SK-N-SH (cell line): Measurements from ENCODE around the gene TWF2. TPM values are rescaled to one million over a fixed set of nuclear protein-coding genes. Genes with fewer than 3 reads are reported as not detected.

Source experiments
- CTCF ChIA-PET: fragments of 300-600, 350-600 bp; formaldehyde crosslinking; extraction: SDS; loops from one replicate; lab custom pipeline; 2021; lab: Yijun Ruan, JAX
- POLR2A ChIA-PET: fragments of 350-600 bp; sonication (Branson Sonifier 250); formaldehyde crosslinking; extraction: SDS; loops from one replicate; lab custom pipeline; 2020; ENCODE audit warnings: antibody characterized with exemption, inconsistent platforms; lab: Yijun Ruan, JAX
- DNase-seq: peaks from one replicate; pipeline ENCODE4 v3.0.0; 2012
- H2AFZ ChIP-seq: fragments of 200-600 bp; sonication (generic); 2 replicates; pipeline ENCODE4 v1.8.1; 2016; ENCODE audit warnings: antibody characterized with exemption, mild to moderate bottlenecking, low read depth
- H3F3A ChIP-seq: fragments of 200-600 bp; sonication (generic); replicated peaks from 2 replicates; pipeline ENCODE3; 2016; ENCODE audit warnings: antibody characterized with exemption, mild to moderate bottlenecking; ENCODE audit not compliant: insufficient read depth
- H3K27ac ChIP-seq, 2 experiments: fragments of 200-500 bp in 1 of 2; fragments of 200-600 bp in 1 of 2; sonication (Bioruptor generic) in 1 of 2; sonication (generic), shearing (Covaris generic) in 1 of 2; 2 replicates each; pipeline versions ENCODE4 v1.5.1 to v1.6.1; 2014 to 2016; ENCODE audit warnings: low read depth in 2 of 2, inconsistent platforms in 1 of 2, low read length in 1 of 2, mild to moderate bottlenecking in 1 of 2, mixed read lengths in 1 of 2
- H3K27me3 ChIP-seq: fragments of 200-600 bp; sonication (generic), shearing (Covaris generic); 2 replicates; pipeline ENCODE4 v1.6.1; 2016; ENCODE audit warnings: mixed run types; ENCODE audit not compliant: insufficient read depth
- H3K36me3 ChIP-seq, 2 experiments: fragments of 200-500 bp in 1 of 2; fragments of 200-600 bp in 1 of 2; sonication (Bioruptor generic) in 1 of 2; sonication (generic) in 1 of 2; replicated peaks in 1 of 2; 2 replicates each; pipeline versions ENCODE3 to v1.5.1; 2014 to 2016; ENCODE audit warnings: low read length in 1 of 2, mild to moderate bottlenecking in 1 of 2; ENCODE audit not compliant: insufficient read depth in 2 of 2, control insufficient read depth in 1 of 2
- H3K4me1 ChIP-seq, 2 experiments: fragments of 200-500 bp in 1 of 2; fragments of 200-600 bp in 1 of 2; sonication (Bioruptor generic) in 1 of 2; sonication (generic), shearing (Covaris generic) in 1 of 2; 2 replicates each; pipeline versions ENCODE4 v1.5.1 to v1.6.1; 2014 to 2016; ENCODE audit warnings: low read depth in 1 of 2, low read length in 1 of 2, mixed run types in 1 of 2; ENCODE audit not compliant: insufficient read depth in 2 of 2, control insufficient read depth in 1 of 2
- H3K4me2 ChIP-seq: fragments of 200-600 bp; sonication (generic), shearing (Covaris generic); 2 replicates; pipeline ENCODE4 v1.6.1; 2017; ENCODE audit warnings: mixed run types
- H3K4me3 ChIP-seq, 2 experiments: fragments of 200-500 bp in 1 of 2; fragments of 200-600 bp in 1 of 2; sonication (Bioruptor generic) in 1 of 2; sonication (generic), shearing (Covaris generic) in 1 of 2; 2 replicates each; pipeline versions ENCODE4 v1.5.1 to v1.8.1; 2014 to 2016; ENCODE audit warnings: low read depth in 2 of 2, inconsistent platforms in 1 of 2, low read length in 1 of 2, mild to moderate bottlenecking in 1 of 2, mixed read lengths in 1 of 2, moderate library complexity in 1 of 2
- H3K79me2 ChIP-seq: fragments of 200-600 bp; sonication (generic); 2 replicates; pipeline ENCODE4 v1.8.1; 2017; ENCODE audit warnings: mild to moderate bottlenecking; ENCODE audit not compliant: insufficient read depth
- H3K9ac ChIP-seq: fragments of 200-600 bp; sonication (generic); 2 replicates; pipeline ENCODE4 v1.6.1; 2017; ENCODE audit warnings: mixed run types
- H3K9me2 ChIP-seq: fragments of 200-600 bp; sonication (generic); 2 replicates; pipeline ENCODE4 v1.6.1; 2017; ENCODE audit warnings: mixed run types
- H3K9me3 ChIP-seq: fragments of 200-600 bp; sonication (generic); 2 replicates; pipeline ENCODE4 v1.6.1; 2017; ENCODE audit warnings: mixed run types, mild to moderate bottlenecking, moderate library complexity
- H4K20me1 ChIP-seq: fragments of 200-600 bp; sonication (generic); 2 replicates; pipeline ENCODE4 v1.6.1; 2017; ENCODE audit warnings: mild to moderate bottlenecking, mixed run types; ENCODE audit not compliant: insufficient read depth
- FOXJ3 ChIP-seq: sonication (generic); formaldehyde crosslinking; IDR thresholded peaks from 2 replicates; pipeline ENCODE4 v1.5.1; 2020; ENCODE audit warnings: mild to moderate bottlenecking, missing genetic modification reagents
- NFIC ChIP-seq: IDR thresholded peaks from 2 replicates; pipeline ENCODE4 v1.4.0; 2012; ENCODE audit warnings: borderline replicate concordance
- REST ChIP-seq: IDR thresholded peaks from 2 replicates; pipeline ENCODE4 v1.6.1; 2012; ENCODE audit warnings: mild to moderate bottlenecking, low read depth, low read length, moderate library complexity
- YY1 ChIP-seq: IDR thresholded peaks from 2 replicates; pipeline ENCODE4 v1.4.0; 2012; ENCODE audit warnings: low read depth, mild to moderate bottlenecking
- WGBS: methylation state at CpG from one replicate; pipeline ENCODE4 v1.1.6; 2017; ENCODE audit warnings: low lambda C conversion rate; 5-methylcytosine and 5-hydroxymethylcytosine counted together
- polyA plus RNA-seq, 3 experiments: library from polyadenylated mRNA; depleted of rRNA; stranded (reverse); fragments of >200 nt; gene quantifications; 2 replicates each; pipeline ENCODE4 v1.2.3, GENCODE V29; 2012

TWF2 gene
- polyA plus RNA-seq, 1 of the 3 experiments (the other 2 are of a cell fraction) = 188 TPM

GRCh38 chr3:52243791-52244628 lies 5.1 kb upstream of the TWF2 start (continued):
- no peak for TF ChIP-seq REST

- no peak overlapping the region for H2AFZ ChIP-seq
- no peaks in the 10 kb centered on the region for H3K27me3 ChIP-seq
- no peaks in the 10 kb centered on the region for H4K20me1 ChIP-seq
- H3K4me2 ChIP-seq = no peak overlapping the region
- DNase-seq = no peak
- H3K79me2 ChIP-seq = peaks cover 32% of the 10 kb centered on the region
- peaks cover 31% of the 10 kb centered on the region for H3F3A ChIP-seq
- H3K27ac ChIP-seq = no peak overlapping the region
- ChIA-PET CTCF (interaction anchor here (2.0 to 9.0 kb wide), 2 partner anchors 10 to 37 kb away, joined by 10 to 63 read pairs; partner anchors contain the start of gene WDR82), POLR2A (no interaction called here)
- H3K9me2 ChIP-seq = no peaks in the 10 kb centered on the region
- H3K9ac ChIP-seq = no peak overlapping the region
- 94% methylated on average over 1 of the region's 1 CpG for WGBS
- no peaks in the 10 kb centered on the region for H3K36me3 ChIP-seq
- H3K9me3 ChIP-seq = no peaks in the 10 kb centered on the region
- TF ChIP-seq REST = no peak
- no peak overlapping the region for H3K4me3 ChIP-seq
- H3K4me1 ChIP-seq = peaks cover 7 to 57% of the 10 kb centered on the region in 2 experiments
Observed at GRCh38 chr3:52242039-52242438, 3.1 kb upstream of the TWF2 start.

DNA sequence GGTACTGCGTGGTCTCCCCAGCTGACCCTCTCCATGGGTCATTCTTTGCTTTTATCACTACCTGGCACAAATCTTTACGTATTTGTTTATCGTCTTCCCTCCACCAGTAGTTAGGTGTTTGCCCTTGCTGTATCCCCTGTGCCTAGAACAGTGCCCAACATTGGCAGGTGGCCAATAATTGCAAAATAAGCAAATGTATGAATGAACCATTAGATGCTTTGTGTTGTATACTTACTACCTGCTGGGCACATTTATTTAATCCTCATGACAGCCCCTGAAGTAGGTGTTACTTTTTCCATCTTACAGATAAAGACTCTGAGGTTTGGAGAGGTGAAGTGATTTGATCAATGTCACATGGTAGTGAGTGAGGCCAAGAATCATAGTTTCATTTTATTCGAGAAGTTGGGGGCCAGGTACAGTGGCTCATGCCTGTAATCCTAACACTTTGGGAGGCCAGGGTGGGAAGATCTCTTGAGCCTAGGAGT lies 2.0 kb upstream of the TWF2 start:
- DNase-seq = no peak
- Histone ChIP-seq H3K4me2 (peak overlapping the region; percentile 89; the same call in 1 of the 2 replicates), H3K4me1 (peaks cover 12 to 55% of the 10 kb centered on the region in 2 experiments), H3K79me2 (peaks cover 43% of the 10 kb centered on the region), H3K27ac (peak overlapping the region; percentile 93 to 96; a peak in 3 of 4 replicates), H3K4me3 (no peak overlapping the region), H3K9me3 (no peaks in the 10 kb centered on the region), H3K36me3 (peaks cover 0 to under 1% of the 10 kb centered on the region in 2 experiments), H3K9me2 (no peaks in the 10 kb centered on the region), H3K27me3 (no peaks in the 10 kb centered on the region), H2AFZ (no peak overlapping the region), H4K20me1 (no peaks in the 10 kb centered on the region), H3F3A (peaks cover 25% of the 10 kb centered on the region), H3K9ac (no peak overlapping the region)
- 68% methylated on average over 4 of the region's 4 CpGs for WGBS
- ChIA-PET CTCF (interaction anchor here (0.6 to 9.0 kb wide), 7 partner anchors 9 to 267 kb away, joined by 3 to 63 read pairs (median 5); partner anchors contain the start of genes ABHD14B and WDR82), POLR2A (interaction anchor here (1.3 to 4.6 kb wide), 3 partner anchors 38 to 215 kb away, joined by 3 to 67 read pairs (median 4); partner anchors contain the start of gene WDR82)
- no peak for TF ChIP-seq YY1
- peak; percentile 56; the same call in 1 of the 2 replicates for TF ChIP-seq NFIC
- no peak; the same call in 1 of the 2 replicates for TF ChIP-seq FOXJ3 (CRISPR knock-in tag)
- TF ChIP-seq, all 33 proteins: peak for 1
